NOMO-1 treated with DMSO at 0.1 percent for 48 hours (cell line): ENCODE measurements around the gene PRLHR.

ENCODE experiments used
- DNase-seq: peaks from one replicate; lab custom pipeline; 2025; ENCODE audit not compliant: unreplicated experiment; lab: John Stamatoyannopoulos, UW

PRLHR gene

DNA sequence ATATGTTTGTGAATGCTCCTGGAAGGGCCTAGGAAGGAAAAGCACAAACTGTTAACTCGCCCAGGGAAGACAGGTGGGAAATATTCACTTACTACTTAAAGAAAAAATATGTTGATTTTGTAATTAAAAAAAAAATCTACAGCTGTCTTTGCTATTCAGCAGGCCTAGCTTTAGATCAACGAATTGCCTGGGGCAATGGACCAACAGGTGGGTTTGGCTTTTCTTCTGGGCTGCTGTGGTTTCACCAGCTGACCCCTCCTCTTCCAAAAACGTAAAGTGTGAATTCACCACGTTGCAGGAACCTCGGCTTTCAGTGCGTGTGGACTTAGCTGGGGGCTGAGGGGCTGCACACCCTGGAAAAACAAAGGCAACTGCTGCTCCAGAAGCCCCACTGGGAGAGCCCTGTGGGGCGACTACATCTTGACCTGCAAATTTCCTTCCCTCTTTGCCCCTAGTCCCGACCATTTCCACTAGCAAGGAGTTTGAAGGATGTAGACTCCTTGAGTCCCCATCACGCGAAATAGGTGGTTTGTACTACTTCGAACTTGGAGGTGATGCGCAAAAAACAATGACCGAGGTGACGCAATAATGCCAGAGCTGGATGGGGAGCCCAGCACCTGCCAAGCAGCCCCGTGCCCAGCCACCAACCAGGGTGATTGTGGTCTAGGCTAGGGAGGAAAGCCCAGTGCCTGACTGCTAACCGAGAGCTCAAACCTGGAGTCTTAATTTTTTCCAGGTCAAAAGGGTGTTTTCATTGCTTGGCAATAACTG is 7.4 kb downstream of the PRLHR start:
- DNase-seq, result no peak

DNA sequence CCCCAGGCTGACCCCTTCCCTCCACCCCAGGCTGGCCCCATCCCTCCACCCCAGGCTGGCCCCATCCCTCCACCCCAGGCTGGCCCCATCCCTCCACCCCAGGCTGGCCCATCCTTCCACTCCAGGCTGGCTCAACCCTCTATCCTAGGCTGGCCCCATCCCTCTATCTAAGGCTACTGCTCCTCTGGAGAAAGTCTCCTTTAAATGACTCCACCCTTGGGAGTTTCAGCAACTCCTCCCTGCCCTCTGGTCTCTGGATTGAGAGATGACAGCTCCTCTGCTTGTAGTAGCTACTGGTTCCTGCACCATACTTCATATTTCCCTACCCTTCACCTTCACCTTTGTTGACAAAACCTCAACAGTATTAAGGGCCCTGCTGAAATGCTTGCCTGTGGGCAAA is 8.5 kb downstream of the PRLHR start:
- DNase-seq, result no peak

DNA sequence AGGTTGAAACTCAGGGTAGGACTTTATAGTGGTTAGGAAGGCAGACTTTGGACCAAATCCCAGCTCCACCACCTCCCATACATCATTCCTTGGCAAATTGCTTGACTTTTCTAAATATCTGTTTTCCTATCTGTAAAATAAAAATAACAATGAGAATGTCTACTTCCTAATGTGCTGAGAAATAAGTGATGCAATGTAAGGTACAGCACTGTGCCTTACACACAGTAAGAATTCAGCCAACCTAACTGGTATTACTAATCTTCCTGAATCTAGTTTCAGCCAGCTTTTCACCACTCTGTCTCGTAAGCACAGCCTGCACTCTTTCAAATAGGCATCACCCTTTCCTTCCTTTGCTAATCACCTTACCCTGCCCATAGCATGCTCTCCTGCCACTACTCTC is 9.7 kb downstream of the PRLHR start:
- DNase-seq, result no peak

DNA sequence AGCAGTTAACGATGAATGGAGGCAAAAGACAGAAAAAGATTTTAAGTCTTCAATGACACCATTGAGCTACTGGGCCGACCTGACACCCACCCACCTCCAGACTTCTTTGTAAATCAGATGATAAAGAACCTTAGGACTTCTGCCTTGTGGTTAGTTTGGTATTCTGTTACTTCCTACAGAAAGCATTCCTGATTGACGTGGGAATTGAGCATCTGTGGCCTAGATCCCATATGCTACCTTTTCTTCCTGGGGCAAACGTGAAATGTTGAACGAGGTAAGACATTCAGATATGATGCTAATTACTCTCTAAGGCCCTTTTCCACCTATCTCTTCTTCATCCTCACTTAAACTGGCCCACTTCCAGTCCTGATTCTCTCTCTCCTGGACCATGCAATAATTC is 10.2 kb downstream of the PRLHR start:
- no peak for DNase-seq

DNA sequence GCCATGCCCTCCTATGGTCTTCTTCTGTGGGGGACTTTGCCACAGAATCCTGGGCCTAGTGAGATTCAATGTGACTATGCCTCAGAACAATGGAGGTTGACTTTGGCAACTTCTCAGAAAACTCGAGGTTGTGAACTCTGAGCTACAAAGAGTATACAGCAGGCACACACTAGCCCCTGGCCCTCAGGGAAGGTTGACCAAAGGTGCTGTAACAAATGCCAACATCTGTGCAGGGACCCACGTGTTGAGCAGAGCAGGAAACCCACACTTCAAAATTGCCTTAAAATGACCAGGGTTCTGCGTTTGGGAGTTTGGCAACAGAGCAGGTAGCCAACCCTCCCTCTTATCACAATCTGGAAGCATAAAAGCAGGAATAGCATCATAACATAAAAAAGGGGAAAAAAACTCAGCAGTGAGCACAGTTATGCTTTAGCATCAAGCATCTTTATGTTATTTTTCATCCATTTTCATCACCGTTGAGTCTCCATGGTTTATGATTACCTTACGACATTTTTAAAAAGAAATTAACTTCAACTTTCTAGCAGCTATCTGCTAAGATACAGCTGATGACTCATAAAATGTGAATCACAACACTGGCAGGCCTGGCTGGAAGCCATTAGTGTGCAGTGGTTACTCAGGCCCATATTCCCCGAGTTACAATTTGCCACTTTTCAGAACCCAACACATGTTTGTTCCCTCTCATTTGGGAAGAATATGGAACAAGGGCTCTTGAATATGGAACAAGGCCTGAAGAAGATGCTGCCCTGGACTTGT is 11.1 kb downstream of the PRLHR start:
- no peak for DNase-seq

DNA sequence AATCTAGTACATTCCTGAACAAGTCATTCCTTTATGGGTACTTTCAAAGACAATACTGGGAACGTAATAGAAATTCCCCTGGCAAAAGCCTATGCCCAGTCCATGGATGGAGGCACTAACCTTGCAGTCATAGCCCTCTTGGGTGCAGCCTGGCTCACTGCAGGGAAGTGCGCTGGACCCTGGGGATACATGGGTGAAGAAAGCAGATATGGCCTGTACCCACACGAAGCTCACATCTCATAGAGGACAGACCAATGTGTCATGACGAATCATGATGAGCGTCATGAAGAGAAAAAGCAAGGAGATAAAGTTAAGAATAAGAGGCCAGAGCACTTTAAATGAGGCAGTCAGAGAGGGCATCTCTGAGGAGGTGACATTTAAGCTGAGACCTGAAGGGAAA is 11.8 kb downstream of the PRLHR start:
- no peak for DNase-seq

DNA sequence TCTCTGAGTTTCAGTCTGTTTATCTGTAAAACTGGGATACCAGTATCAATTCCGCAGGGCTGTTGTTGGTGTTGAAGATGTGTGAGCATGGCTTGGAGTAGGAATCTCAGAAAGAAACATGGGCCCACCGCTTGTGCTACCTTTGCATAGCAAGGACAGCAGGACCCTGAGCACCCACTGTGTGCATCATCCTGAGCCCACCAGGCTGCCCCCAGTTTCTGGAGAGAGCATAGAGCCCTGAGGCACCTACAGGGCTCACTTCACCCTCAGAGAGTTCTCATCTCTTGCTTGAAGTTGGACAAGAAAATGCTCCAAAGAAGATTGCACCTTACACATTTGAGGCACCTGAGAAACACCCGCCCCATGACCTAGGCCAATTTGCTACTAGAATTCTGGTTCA is 12.9 kb downstream of the PRLHR start:
- DNase-seq, result no peak

DNA sequence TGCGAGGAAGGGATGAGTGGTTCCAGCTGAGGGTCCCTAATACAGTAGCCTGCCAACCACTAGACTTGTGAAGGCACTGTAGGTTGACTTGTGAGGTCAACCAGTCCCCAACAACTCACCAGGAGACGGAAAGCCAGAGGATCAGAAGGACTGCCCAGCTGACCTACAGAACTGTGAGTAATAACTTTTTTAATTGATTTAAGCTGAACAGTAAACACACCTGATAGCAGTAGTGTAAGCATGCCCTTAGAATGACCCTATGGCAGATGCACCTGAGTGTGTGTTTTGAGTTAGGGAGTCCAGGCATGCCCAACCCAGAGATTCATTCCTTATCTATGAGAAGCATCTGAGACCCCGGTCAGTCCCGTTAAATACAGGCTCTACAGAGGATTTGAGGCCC is 14.1 kb downstream of the PRLHR start:
- no peak for DNase-seq

DNA sequence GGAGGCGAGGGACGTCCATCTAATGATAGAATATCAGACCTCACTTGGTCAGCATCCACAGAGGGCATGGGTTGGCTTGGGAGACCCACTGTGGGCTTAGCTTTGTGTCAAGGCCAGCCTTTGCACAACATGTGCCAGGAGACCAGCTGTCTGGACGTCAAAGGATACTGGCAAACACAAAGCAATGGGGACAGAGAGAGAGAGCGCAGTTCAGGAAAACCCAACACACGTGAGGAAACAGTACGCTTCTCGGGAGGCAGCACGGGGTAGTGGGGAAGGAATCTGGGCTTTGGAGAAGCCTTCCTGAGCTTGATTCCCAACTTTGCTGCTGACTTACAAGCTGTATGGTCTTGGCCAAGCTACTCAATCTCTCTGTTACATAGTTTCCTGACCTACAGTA is 14.7 kb downstream of the PRLHR start:
- no peak for DNase-seq

DNA sequence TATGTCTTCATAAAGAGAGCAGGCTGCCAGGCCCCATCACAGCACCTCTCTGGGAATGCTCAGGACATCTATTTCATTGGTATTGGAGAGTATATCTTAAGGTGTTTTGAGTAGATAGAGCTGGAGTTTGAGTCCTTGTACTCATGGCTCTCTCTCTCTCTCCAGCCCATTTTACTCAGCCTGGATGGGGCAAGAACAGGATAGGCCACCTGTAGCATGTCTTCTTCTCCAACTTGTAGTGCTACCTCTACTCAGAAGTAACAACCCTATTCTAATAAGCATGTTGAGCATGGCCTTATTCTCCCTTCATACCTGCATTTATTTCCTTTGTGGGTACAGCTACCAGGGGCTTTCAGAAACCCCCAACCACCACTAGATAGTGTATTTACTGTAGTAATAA is 21.9 kb downstream of the PRLHR start:
- DNase-seq, result no peak

DNA sequence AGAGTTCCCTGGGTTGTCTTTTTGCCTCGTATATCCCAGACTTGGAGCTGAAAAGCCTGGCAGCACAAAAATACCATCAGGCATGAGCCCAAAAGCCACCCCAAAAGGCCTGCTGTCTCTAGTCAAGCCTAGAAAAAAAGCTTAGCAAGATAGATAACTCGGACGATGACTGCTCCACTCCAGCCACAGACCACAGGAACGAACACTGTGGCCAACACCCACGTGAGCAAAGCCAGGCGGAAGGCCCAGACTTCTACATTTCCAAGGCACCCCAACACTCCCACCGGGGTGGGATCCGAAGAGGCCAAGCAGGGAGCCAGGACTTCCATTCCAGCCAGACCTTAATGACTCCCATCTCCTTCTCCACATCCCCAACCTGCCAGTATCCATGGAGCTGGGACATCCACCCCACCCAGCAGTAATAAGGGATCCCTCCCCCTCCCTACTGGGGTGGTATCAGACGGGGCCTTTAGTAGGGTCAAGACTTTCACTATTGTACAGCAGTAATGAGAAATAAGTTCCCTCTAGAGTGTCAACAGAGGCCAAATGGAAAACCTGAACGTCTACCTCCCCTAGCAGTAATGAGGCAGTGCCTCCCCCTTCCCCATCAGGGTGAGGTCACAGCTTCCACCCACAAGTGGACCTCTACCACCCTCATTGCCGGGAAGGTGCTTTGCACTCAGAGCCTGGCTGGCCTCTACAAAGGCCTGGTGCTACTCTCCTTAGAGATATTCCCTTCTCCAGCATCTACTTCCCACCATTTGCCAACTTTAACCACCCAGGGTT is 23.0 kb downstream of the PRLHR start:
- no peak for DNase-seq

DNA sequence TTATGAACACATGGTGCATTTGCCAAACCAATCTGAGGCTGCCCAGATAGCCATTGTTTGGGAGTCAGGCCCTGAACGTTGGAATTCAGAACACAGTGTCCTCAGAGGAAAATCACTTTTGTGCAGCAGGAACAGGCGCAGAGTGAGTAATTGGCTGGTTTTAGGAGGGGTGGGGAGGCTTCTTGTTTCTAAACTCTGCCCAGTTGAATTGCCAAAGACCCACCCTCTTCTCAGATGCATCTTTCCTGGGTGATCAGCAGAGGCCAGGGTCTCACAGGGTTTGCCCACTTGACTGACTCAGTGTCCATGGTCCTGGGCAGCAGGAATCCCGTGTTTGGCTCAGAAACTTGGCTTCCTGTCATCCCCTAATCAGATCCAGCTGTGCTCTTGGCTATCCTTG is 24.3 kb downstream of the PRLHR start:
- no peak for DNase-seq

DNA sequence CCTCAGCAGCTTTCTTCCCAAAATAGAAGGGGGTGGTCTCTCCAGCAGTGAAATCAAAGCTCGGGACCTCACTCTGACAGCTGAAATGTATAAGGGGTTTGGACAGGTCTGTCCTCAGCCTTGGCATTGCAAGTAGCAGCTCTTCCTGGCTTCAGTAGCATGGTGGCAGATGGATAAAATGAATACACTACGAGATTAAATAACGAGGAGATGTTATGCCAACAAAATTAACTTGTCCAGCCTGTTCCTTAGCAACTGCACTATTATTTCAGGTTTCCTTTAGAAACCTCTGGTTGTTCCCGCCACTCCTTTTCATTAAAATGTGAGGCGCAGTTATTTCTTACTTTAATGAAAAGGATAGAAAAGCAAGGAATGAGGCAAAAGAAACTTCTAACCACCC is 24.9 kb downstream of the PRLHR start:
- no peak for DNase-seq

DNA sequence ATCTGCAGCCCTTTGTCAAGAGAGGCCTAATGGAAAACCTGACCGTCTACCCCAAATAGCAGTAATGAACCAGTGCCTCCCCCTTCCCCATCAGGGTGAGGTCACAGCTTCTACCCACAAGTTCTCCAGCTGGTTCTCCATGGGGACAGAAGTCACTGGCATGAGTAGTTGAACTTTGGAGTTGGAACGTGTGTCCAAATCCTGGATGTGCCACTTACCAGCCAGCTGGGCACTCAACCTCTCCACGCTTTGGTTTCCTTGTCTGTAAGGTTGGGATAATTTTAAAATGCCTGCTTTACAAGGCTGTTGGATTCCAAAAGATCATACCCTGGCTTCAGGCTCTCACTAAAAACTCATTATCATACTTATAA is 25.6 kb downstream of the PRLHR start:
- DNase-seq, result no peak

DNA sequence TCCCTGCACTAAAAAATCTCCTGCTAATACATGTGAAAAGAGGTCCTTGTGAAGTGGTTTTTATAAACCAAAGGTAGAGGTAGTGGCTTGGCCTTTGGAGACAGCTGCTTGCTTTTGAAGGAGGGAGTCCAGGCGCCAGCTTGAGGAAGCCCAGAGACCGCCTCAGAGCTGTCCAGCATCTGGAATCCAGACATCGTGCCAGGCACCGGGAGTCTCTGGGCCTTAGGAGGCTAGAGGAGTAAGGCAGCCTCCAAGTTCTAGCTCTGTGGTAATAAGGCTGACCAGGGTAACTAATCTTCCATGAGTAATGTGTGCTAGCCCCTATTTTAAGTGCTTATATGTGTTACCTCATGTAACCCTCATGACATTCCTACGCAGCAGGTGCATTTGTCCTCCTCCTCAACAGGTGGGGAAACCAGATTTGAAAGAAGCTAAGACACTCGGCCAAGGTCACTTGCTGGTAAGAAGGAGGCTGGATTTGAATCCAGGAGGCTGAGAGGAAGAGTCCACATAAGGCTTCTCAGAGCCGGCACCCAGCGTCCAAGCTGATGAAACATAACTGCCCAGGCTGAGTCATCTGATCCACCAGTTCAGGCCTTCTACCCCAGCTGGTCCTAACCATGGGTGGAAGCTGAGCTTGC is 26.1 kb downstream of the PRLHR start:
- no peak for DNase-seq

DNA sequence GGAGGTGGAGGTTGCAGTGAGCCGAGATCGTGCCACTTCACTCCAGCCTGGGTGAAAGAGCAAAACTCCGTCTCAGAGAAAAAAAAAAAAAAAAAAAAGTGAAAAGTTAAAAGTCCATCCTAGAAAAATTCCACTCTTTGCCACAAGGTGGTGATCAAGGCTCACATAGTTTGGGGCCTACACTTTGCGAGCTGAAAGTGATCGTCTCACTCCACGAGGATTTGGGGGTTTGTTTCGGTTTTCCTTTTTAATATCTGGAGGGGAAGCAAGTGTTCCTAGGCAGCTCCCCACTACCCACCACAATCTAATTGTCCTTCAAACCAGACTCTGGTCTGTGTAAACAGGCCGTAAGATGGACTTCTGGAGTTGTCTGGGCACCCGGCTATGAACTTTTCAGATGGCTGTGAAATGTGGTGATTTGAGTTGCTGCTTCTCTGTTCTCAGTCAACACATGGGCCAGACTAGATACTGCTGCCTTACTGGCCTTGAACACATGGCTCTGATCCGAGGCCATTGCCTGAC is 27.1 kb downstream of the PRLHR start:
- DNase-seq, result peak; percentile 36

DNA sequence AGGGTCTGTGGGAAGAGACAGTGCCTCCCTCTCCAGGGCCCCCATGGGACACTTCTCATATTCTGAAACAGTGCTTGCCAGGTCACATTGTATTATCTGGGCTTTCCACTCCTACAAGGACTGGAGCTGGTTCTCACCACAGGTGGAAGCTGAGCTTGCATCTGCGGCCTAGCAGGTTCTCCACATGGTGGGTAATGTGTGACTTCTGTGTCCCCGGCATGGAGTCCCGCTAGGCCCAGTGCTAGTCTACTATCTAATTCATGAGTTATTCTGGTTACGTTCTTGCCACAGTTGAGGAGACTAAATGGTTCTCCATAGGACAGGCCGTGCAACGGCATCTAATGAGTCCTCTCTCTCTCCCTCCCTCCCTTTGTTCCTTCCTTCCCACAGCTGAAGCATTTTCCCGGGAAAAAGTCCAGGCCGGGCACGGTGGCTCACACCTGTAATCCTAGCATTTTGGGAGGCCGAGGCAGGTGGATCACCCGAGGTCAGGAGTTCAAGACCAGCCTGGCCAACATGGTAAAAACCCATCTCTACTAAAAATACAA is 27.7 kb downstream of the PRLHR start:
- no peak for DNase-seq

DNA sequence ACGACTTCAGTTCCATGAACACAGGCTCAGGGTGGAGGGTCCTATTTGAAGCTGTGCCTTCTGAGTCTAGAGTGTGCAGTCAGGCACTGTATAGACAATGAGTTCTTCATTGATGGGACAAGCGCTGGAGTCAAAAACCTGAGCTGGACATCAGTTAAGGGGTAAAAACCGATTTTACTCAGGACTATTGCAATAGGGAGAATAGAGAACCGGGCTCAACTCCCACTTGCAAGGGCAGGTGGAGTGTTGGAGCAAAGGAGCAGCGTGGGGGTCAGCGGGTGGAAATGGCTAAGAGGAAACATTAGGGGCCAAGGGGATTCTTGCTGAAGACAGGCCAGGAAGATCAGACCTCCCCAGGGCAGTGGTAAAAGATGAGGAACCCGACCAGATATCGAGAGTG is 28.5 kb downstream of the PRLHR start:
- no peak for DNase-seq

DNA sequence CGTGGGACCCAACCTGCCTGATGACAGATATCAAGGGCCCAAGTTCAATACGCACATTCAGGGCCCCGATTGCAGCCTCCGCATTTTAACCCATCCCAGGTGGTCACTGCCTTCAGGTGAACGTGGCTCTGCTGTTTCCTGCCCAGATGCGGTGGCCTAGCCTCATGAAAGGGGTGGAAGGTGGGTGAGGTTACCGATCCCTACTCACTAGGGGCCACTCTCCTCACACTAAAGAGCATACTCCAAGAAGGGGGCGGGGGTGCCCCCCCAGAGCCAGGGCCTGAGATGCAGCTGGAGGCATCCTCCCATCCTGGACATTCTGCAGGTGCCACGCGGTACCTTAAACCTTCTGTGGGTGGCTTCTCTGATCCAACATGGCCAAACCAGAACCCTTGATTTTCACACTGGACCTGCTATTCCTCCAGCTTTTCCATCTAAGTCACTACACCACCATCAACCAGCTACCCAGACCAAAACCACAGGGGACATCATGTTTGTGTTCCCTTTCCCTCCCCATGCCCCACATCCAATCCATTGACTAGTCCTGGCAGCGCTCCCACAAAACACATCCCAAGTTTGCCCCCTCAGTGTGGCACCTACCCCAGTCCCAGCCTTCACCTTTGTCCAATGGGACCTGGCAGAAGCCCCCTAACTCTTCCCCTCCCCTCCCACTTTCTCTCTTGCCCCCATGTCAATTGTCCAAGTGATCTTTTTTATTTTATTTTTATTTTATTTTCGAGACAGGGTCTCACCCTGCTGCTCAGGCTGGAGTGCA is 30.0 kb downstream of the PRLHR start:
- no peak for DNase-seq

DNA sequence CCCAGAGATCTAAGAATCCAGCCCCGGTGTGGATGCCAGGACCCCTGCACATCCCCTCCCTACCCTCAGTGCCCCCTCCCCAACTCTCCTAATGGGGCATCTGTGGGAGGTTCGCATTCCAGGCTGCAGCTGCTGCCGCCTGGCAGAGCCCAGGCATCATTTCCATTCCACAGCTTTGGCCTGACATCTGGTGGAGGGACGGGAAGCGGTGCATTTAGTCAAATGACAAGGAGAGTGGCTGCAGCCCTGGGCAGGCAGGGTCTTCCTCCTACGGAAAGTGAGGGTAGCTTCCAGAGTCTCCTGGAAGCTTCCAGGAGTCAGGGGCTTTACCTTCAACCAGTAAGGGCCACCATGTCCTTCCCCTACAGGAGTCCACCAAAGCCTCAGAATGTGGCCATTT is 30.8 kb downstream of the PRLHR start:
- DNase-seq, result no peak
